IPS-18c (cell line): ENCODE measurements around the gene MTMR1.

Experiments used
- H3K4me3 ChIP-seq: 2 replicates; pipeline ENCODE4 v1.7.0; 2013; ENCODE audit warnings: low read depth, mild to moderate bottlenecking, low read length, moderate library complexity; ENCODE audit not compliant: insufficient read depth
- H3K9me3 ChIP-seq: one replicate; pipeline ENCODE4 v1.6.1; 2013; ENCODE audit warnings: mild to moderate bottlenecking, low read length, moderate library complexity; ENCODE audit not compliant: control insufficient read depth, insufficient read depth

The MTMR1 gene

GRCh38 chrX:150693725-150694574 is 754 bp downstream of the MTMR1 start:
- Histone ChIP-seq H3K9me3 (peaks cover 4% of the 10 kb centered on the region), H3K4me3 (peak overlapping the region; percentile 39)

GRCh38 chrX:150694738-150695410 is 1.7 kb downstream of the MTMR1 start:
- Histone ChIP-seq H3K9me3 (peaks cover 4% of the 10 kb centered on the region), H3K4me3 (no peak overlapping the region)

- Histone ChIP-seq H3K4me3 (no peak overlapping the region), H3K9me3 (peaks cover 4% of the 10 kb centered on the region)
Measured at GRCh38 chrX:150696331-150696730, 3.1 kb downstream of the MTMR1 start.

DNA sequence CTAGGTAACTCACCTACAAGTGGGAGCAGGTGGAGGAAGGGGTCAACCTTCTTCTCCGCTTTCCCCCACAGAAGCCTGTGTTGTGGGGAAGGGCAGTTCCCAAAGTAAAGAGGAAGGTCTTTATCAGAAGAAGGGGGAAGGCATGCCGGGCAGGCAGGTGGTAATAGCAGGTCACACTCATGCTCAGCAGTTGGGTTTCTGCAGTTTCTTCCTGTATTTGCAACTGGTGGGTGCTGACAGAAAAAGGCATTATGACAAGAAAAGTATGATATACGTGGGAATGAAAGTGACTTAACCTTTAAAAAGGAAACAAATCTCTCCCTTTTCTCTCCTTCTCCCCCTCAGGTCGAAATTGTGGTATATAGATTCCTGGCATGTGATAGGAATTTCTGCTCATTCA is 3.7 kb downstream of the MTMR1 start:
- Histone ChIP-seq H3K4me3 (no peak overlapping the region), H3K9me3 (peaks cover 4% of the 10 kb centered on the region)

- peaks cover 2% of the 10 kb centered on the region for H3K9me3 ChIP-seq
- H3K4me3 ChIP-seq = no peak overlapping the region; the same call in 1 of the 2 replicates
Measured at GRCh38 chrX:150697641-150698040, 4.4 kb downstream of the MTMR1 start.

GRCh38 chrX:150698981-150699380 is 5.8 kb downstream of the MTMR1 start:
- Histone ChIP-seq H3K9me3 (peaks cover 2% of the 10 kb centered on the region), H3K4me3 (no peak overlapping the region)

DNA sequence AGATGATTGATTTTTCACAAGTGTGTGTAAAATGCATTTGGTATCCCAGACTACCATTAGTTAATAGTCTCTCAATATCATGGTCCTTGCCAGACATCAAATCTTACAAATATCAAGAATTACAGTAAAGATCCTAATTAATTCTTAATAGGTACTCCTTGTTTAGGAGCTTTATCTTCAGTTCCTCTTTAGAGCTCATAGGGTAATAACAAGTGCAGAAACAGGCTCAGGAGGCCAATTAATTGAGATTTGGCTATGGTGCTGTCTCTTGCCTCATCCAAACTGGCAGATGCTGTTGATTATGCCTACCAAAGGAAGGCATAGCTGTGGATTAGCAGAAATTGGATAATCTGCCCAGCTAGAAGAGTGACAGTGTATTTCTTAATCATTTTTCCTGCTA is 6.9 kb downstream of the MTMR1 start:
- H3K4me3 ChIP-seq = no peak overlapping the region
- H3K9me3 ChIP-seq = peaks cover 2% of the 10 kb centered on the region

- Histone ChIP-seq H3K4me3 (no peak overlapping the region), H3K9me3 (peaks cover 2% of the 10 kb centered on the region)
Measured at GRCh38 chrX:150701377-150701776, 8.2 kb downstream of the MTMR1 start.

GRCh38 chrX:150702966-150703694 is 9.9 kb downstream of the MTMR1 start:
- no peak overlapping the region for H3K4me3 ChIP-seq
- H3K9me3 ChIP-seq = no peaks in the 10 kb centered on the region

- no peaks in the 10 kb centered on the region for H3K9me3 ChIP-seq
- no peak overlapping the region for H3K4me3 ChIP-seq
Measured at GRCh38 chrX:150703695-150703974, 10.4 kb downstream of the MTMR1 start.

GRCh38 chrX:150704030-150704613 is 10.9 kb downstream of the MTMR1 start:
- Histone ChIP-seq H3K9me3 (no peaks in the 10 kb centered on the region), H3K4me3 (no peak overlapping the region)

- H3K9me3 ChIP-seq = no peaks in the 10 kb centered on the region
Measured at GRCh38 chrX:150712619-150713018, 19.4 kb downstream of the MTMR1 start.

DNA sequence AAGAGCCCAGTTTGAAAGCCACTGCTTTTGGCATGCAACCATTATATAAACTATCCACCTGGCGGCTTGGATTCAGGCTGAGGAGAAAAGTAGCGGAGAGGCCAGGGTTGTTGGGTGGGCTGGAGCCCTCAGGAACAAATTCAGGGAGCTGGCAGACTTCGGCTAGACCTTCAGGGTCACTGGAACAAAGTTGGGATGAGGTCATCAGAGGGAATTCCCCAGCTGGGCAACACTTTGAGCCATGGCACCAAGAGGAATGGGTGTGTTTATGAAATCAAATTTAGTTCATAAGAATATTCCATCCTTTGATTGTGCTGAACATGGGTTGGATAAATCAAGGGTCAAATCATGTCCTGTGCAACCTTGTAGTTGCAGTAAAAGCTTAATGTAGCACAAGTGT is 22.0 kb downstream of the MTMR1 start:
- Histone ChIP-seq H3K4me3 (no peak overlapping the region), H3K9me3 (peaks cover 3% of the 10 kb centered on the region)

More at GRCh38 chrX:150712619-150713018, 19.4 kb downstream of the MTMR1 start:
- no peak overlapping the region for H3K4me3 ChIP-seq

GRCh38 chrX:150719621-150720020 is 26.4 kb downstream of the MTMR1 start:
- Histone ChIP-seq H3K9me3 (peaks cover 3% of the 10 kb centered on the region), H3K4me3 (no peak overlapping the region)

- Histone ChIP-seq H3K4me3 (no peak overlapping the region), H3K9me3 (peaks cover 6% of the 10 kb centered on the region)
Measured at GRCh38 chrX:150729956-150730355, 36.8 kb downstream of the MTMR1 start.

- Histone ChIP-seq H3K9me3 (peaks cover 6% of the 10 kb centered on the region), H3K4me3 (no peak overlapping the region)
Measured at GRCh38 chrX:150730719-150731118, 37.5 kb downstream of the MTMR1 start.

DNA sequence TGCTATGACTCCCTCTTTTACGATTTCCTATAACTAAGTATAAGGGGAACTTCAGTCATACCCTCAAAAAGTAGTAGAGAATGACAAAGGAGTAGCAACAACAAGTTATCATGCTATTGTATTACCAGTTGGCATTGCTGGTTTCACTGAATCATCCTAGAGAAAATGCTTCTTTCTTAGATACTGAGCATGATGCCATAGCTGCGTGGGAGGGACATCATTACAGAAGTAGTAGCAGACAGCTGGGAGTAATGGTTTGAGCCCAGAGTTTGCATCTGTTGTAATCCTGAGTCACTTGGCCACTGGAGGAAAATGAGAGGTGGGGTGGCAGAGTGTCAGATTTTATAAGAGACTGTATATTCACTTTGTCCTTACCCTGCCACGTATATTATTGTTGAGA is 38.6 kb downstream of the MTMR1 start:
- Histone ChIP-seq H3K9me3 (peaks cover 6% of the 10 kb centered on the region), H3K4me3 (no peak overlapping the region)

GRCh38 chrX:150736475-150736874 is 43.3 kb downstream of the MTMR1 start:
- peaks cover 8% of the 10 kb centered on the region for H3K9me3 ChIP-seq

More at GRCh38 chrX:150736475-150736874, 43.3 kb downstream of the MTMR1 start:
- H3K4me3 ChIP-seq = no peak overlapping the region
